Skeletal muscle cell (primary cell): ENCODE results near the gene MISP3.

Experiments
- DNase-seq: peaks from one replicate; pipeline ENCODE4 v3.0.0-alpha.2; 2010; ENCODE audit warnings: low read depth
- H3K4me3 ChIP-seq: 2 replicates; pipeline ENCODE4 v1.5.1; 2011; ENCODE audit warnings: low read depth, mild to moderate bottlenecking, control low read depth, low read length, moderate library complexity

Gene MISP3

DNA sequence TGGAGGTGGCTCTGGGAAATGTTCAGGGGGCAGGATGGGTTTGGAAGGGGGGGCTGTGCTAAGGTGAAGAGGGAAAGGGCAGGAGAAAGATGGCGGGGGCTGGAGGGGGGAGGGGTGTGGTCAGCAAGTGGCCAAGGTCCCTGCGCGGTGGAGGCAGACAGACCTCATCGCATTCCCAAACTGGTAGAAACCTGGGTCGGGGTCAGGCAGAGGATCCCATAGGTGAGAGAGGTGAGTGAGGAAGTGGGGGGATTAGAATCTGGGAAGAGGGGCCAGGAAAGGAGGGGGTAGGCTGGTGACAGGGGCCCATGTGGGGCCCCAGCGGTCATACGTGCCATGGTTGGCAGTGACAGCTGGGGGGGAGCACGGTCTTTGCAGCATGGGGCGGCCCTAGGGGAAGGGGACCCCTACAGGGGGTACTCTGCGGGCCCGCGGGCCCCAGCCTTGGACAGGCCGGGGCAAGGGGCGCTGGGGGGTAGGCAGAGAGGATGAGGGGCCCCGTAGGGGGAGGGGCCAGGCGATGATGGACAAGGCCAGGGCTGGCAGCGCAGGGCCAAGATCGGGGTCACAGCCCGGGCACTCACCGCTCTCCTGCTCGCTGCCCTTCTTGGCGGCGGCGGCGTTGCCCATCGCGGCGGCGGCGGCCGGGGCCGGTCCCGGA is 44.5 kb downstream of the MISP3 start:
- H3K4me3 ChIP-seq, result peak overlapping the region; percentile 88
- no peak for DNase-seq

DNA sequence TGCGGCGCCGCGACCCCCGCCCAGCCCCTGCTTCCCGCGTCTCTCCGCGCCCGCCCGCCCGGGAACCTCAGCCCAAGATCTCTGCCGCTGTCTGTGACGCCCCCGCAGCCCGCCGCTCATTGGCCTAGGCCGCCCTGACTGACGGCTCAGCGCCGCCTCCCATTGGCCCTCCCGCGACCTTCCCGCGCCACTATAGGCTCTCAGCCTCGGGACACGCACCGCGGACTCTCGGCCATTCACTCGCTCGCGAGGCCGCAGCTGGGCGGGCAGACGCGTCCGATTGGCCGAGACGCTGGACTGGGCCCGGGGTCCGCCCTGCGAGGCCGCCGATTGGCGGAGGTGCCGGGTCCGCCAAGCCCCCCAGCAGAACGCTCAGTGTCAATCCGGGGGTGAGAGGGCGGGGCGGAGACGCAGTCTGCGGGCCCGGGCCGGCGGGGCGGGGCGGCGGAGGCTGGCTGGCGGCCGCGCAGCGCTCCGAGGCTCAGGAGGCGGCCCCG is 45.1 kb downstream of the MISP3 start, which contains the start of gene PRKACA:
Gene PRKACA (minus strand): TSS at position 95 of the 497 bp plus-strand sequence. CDS start 215 bp downstream, outside the sequence.
- H3K4me3 ChIP-seq, result peak within 1 kb of the TSS; percentile 88
- peak; percentile 98 for DNase-seq

DNA sequence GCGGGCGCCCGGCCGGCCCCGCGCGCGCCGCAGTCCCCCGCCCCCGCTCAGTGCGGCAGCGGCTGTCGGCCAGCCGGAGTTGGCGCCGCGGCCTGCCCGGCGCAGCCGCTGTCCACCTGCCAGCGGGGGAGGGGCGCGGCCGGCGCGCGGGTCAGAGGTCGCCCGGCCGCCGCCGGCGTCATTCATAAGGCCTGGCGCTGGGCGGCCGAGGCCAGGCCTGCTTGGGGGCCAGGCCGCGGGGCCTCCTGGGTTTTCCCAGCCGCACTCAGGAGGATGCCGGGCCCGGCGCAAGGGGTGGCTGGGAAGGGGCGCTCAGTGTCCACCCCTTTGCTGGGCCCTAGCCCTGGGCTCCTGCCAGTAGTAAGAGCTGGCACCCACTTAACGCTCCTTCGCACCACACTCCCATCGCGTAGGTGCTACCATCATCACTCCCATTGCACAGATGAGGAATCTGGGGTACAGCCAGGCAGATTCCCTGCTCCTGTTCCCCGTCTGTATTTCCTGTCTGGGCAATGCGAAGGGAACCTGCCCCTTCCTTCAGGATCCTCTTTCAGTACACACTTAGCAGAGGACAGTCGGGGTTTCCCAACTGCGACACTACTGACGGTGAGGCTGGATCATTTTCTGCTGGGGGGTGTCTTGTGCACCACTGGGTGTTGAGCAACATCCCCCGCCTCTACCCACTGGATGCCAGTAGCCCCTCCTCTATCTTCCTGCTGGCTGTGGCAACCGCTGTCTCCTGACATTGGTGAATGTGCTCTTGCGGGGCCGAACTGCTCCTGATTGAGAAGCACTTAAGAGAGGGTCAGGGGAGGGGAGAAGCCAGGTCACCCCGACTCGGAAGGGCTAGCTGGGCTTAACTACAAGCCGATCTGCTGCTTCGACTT is 45.8 kb downstream of the MISP3 start:
- DNase-seq, result peak; percentile 63
- peak overlapping the region; percentile 53 for H3K4me3 ChIP-seq

- H3K4me3 ChIP-seq, result peak overlapping the region; percentile 53
Measured at GRCh38 chr19:14119146-14119545, 46.6 kb downstream of the MISP3 start.

DNA sequence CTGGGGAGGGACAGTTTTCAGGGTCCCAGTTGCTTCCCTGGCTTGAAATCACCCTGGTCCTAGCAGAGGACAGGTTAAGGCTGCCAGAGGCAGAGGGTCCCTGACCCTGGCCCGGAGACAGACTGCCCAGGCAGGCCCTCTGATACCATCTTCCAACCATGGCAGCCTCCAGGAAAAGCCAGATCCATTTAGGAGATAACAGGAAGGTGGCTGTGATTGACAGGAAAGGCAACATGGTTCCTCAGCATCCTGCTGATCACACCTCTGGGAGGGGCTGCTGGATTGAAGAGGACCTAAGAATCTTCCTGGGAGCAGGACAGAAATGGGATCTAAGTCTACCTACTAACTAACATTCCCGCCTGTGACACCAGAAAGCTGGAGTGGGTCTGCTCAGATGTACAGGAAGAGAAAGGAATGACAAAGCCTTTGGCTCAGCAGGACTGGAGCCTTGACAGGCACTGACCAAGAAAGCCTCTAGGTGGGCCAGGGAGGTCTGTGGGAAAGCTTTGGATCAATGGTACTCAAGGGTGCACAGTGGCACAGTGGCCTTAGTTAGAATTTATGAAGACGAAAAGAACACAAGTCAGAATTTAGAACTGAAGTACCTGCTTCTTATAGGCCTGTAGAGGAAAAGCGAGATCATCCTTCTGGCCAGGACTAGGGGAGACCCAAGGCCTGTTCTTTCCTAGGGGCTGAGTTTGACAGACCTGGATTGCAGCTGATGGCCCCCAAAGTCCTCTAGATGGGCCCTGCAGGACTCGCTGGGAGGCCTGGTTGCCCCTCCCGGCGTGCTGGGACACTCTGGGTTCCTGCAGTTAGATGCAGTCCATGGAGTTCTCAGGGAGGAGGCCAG is 47.3 kb downstream of the MISP3 start:
- DNase-seq, result no peak
- H3K4me3 ChIP-seq, result no peak overlapping the region

More at GRCh38 chr19:14119146-14119545, 46.6 kb downstream of the MISP3 start:
- no peak for DNase-seq

DNA sequence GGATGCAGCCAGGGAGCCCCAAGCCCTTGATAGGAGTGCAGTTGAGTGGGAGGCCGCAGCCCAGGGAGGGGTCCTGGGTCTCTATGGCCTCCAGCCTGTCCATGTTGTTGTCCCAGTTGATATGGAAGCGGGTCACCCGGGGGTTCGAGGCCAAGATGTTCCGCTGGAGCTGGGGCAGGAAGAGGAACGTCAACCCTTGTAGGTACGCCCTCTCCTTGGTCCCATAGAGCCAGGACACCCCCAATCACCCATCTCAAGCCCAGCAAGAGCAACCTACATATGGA is 47.9 kb downstream of the MISP3 start:
- H3K4me3 ChIP-seq, result no peak overlapping the region
- no peak for DNase-seq

DNA sequence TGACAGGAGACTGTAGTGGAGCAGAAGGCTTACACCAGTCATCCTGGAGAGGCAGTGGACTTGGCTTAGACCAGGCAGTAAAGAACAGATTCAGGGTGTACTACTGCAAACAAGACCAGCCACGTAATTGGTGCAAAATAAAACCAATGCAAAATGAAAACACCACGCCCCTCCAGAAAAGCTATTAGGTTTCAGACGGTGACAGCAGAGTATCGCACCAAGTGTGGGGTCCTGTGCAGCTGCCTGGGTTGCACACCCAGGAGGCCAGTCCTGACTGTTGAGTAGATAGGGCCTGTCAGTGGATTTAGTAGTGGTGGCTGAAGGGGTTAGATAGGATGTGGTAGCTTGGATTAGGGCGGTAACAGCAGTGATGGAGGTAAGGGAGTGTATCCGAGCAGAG is 50.3 kb downstream of the MISP3 start:
- H3K4me3 ChIP-seq, result no peak overlapping the region
- no peak for DNase-seq
